Neural cell (in vitro differentiated cells): ENCODE data around the gene VAV2. TPM values are rescaled to one million over a fixed set of nuclear protein-coding genes. Genes with fewer than 3 reads are reported as not detected.

Source experiments
- H2AFZ ChIP-seq: fragments of 200-600, 300-800 bp; sonication (generic), shearing (Covaris generic); 2 replicates; pipeline ENCODE4 v1.6.0; 2014; ENCODE audit warnings: low read depth, mild to moderate bottlenecking, antibody characterized with exemption, low read length, moderate library complexity
- H3F3A ChIP-seq: fragments of 200-600 bp; shearing (Covaris generic); 2 replicates; pipeline ENCODE4 v1.6.1; 2016; ENCODE audit warnings: mild to moderate bottlenecking, moderate library complexity, mixed read lengths, antibody characterized with exemption, low read length; ENCODE audit not compliant: insufficient read depth, poor library complexity, severe bottlenecking
- H3K27ac ChIP-seq: fragments of 200-600, 300-800 bp; sonication (generic), shearing (Covaris generic); 2 replicates; pipeline ENCODE4 v1.5.1; 2014; ENCODE audit warnings: mild to moderate bottlenecking, low read length, moderate library complexity
- H3K27me3 ChIP-seq: fragments of 300-800, 200-600 bp; sonication (generic), shearing (Covaris generic); 2 replicates; pipeline ENCODE4 v1.6.0; 2014; ENCODE audit warnings: mild to moderate bottlenecking, low read depth, low read length, moderate library complexity; ENCODE audit not compliant: insufficient read depth
- H3K36me3 ChIP-seq: fragments of 300-800, 200-600 bp; sonication (generic), shearing (Covaris generic); 2 replicates; pipeline ENCODE4 v1.5.1; 2014; ENCODE audit warnings: mild to moderate bottlenecking, antibody characterized with exemption, low read length, moderate library complexity; ENCODE audit not compliant: insufficient read depth
- H3K4me2 ChIP-seq: fragments of 300-800, 200-600 bp; sonication (generic), shearing (Covaris generic); 2 replicates; pipeline ENCODE4 v1.6.0; 2014; ENCODE audit warnings: mild to moderate bottlenecking, low read length
- H3K4me3 ChIP-seq: fragments of 300-800, 200-600 bp; sonication (generic), shearing (Covaris generic); 2 replicates; pipeline ENCODE4 v1.5.1; 2014; ENCODE audit warnings: mild to moderate bottlenecking, low read length, moderate library complexity
- H3K79me2 ChIP-seq: fragments of 200-600 bp; shearing (Covaris generic); replicated peaks from 2 replicates; pipeline ENCODE4 v1.6.0; 2014; ENCODE audit warnings: mild to moderate bottlenecking, low read length, moderate library complexity; ENCODE audit not compliant: insufficient read depth
- H3K9ac ChIP-seq: fragments of 300-800, 200-600 bp; sonication (generic), shearing (Covaris generic); 2 replicates; pipeline ENCODE4 v1.6.1; 2016; ENCODE audit warnings: mild to moderate bottlenecking, low read length, mixed read lengths
- H3K9me2 ChIP-seq: fragments of 200-600 bp; shearing (Covaris generic); 2 replicates; pipeline ENCODE4 v1.6.1; 2016; ENCODE audit warnings: mild to moderate bottlenecking, low read length, mixed read lengths; ENCODE audit not compliant: insufficient read depth
- H3K9me3 ChIP-seq: fragments of 200-600, 300-800 bp; sonication (generic), shearing (Covaris generic); 2 replicates; pipeline ENCODE4 v1.6.1; 2016; ENCODE audit warnings: mild to moderate bottlenecking, mixed run types, low read length, moderate library complexity, mixed read lengths
- H4K20me1 ChIP-seq: fragments of 200-600 bp; shearing (Covaris generic); 2 replicates; pipeline ENCODE4 v1.6.1; 2016; ENCODE audit warnings: mild to moderate bottlenecking, mixed run types; ENCODE audit not compliant: insufficient read depth
- EP300 ChIP-seq: fragments of 450-650 bp; conservative IDR thresholded peaks from 2 replicates; pipeline ENCODE4 v1.6.1; 2014; ENCODE audit warnings: antibody characterized with exemption, mild to moderate bottlenecking, moderate library complexity; ENCODE audit not compliant: poor library complexity, severe bottlenecking
- EZH2 ChIP-seq: fragments of 200-600, 300-800 bp; shearing (Covaris generic), sonication (generic); IDR thresholded peaks from 2 replicates; pipeline ENCODE4 v1.6.1; 2014; ENCODE audit warnings: antibody characterized with exemption, low read length, borderline replicate concordance, mild to moderate bottlenecking; ENCODE audit not compliant: insufficient read depth, poor library complexity, severe bottlenecking
- MXI1 ChIP-seq: fragments of 450-650 bp; conservative IDR thresholded peaks from 2 replicates; pipeline ENCODE4 v1.6.1; 2014; ENCODE audit warnings: antibody characterized with exemption, mild to moderate bottlenecking; ENCODE audit not compliant: poor library complexity, severe bottlenecking
- POLR2AphosphoS5 ChIP-seq: IDR thresholded peaks from 2 replicates; pipeline ENCODE4 v1.6.1; 2012
- RAD21 ChIP-seq: fragments of 450-650 bp; conservative IDR thresholded peaks from 2 replicates; pipeline ENCODE4 v1.6.1; 2014; ENCODE audit warnings: antibody characterized with exemption, mild to moderate bottlenecking, moderate library complexity
- REST ChIP-seq: IDR thresholded peaks from 2 replicates; pipeline ENCODE4 v1.6.1; 2012; ENCODE audit warnings: borderline replicate concordance
- SMC3 ChIP-seq: fragments of 450-650 bp; conservative IDR thresholded peaks from 2 replicates; pipeline ENCODE4 v1.6.1; 2014; ENCODE audit warnings: antibody characterized with exemption, mild to moderate bottlenecking, moderate library complexity; ENCODE audit not compliant: poor library complexity
- TAF1 ChIP-seq: IDR thresholded peaks from 2 replicates; pipeline ENCODE4 v1.6.1; 2012; ENCODE audit warnings: low read depth
- polyA plus RNA-seq: library from polyadenylated mRNA; depleted of rRNA; stranded (reverse); fragments of >200 nt; gene quantifications from 2 replicates; pipeline ENCODE4 v1.2.3, GENCODE V29; 2014

VAV2 gene
- polyA plus RNA-seq, 1 donor from 2014 or later = 35.2 TPM

- no peaks in the 10 kb centered on the region for H3K36me3 ChIP-seq
- no peak overlapping the region for H2AFZ ChIP-seq
- H3K27me3 ChIP-seq = no peaks in the 10 kb centered on the region
- H3K9ac ChIP-seq = no peak overlapping the region
- H3K79me2 ChIP-seq = no peaks in the 10 kb centered on the region
- H4K20me1 ChIP-seq = no peaks in the 10 kb centered on the region
- TF ChIP-seq REST = no peak
- TF ChIP-seq RAD21 = no peak
- H3F3A ChIP-seq = no peaks in the 10 kb centered on the region
- H3K9me2 ChIP-seq = no peaks in the 10 kb centered on the region
- no peak overlapping the region for H3K4me2 ChIP-seq
- H3K4me3 ChIP-seq = no peak overlapping the region
- no peak overlapping the region for H3K27ac ChIP-seq
- H3K9me3 ChIP-seq = no peaks in the 10 kb centered on the region
These were observed 253.4 kb downstream of the VAV2 start for GRCh38 chr9:133738640-133739225.

GRCh38 chr9:133737774-133738639 lies 254.1 kb downstream of the VAV2 start, which contains the start of gene SARDH:
SARDH (minus strand) TSS chr9:133738352; CDS start chr9:133734173, 4,179 bp downstream.
- H3K9ac ChIP-seq = no peak within 1 kb of the TSS
- H3K4me2 ChIP-seq = no peak within 1 kb of the TSS
- no peak within 1 kb of the TSS for H3K27ac ChIP-seq
- H4K20me1 ChIP-seq = no peaks in the 10 kb centered on the region
- H3K9me3 ChIP-seq = no peaks in the 10 kb centered on the region
- no peak within 1 kb of the TSS for H2AFZ ChIP-seq
- TF ChIP-seq EZH2 = no peak
- TF ChIP-seq SMC3 = no peak
- no peak for TF ChIP-seq RAD21
- TF ChIP-seq MXI1 = no peak
- no peaks in the 10 kb centered on the region for H3K36me3 ChIP-seq
- no peaks in the 10 kb centered on the region for H3K79me2 ChIP-seq
- no peaks in the 10 kb centered on the region for H3K9me2 ChIP-seq
- no peaks in the 10 kb centered on the region for H3F3A ChIP-seq
- no peaks in the 10 kb centered on the region for H3K27me3 ChIP-seq
- no peak within 1 kb of the TSS for H3K4me3 ChIP-seq

GRCh38 chr9:133737071-133737773 lies 254.9 kb downstream of the VAV2 start:
- Histone ChIP-seq H3K4me3 (no peak overlapping the region), H3K27ac (no peak overlapping the region), H4K20me1 (no peaks in the 10 kb centered on the region), H3K27me3 (no peaks in the 10 kb centered on the region), H3K79me2 (no peaks in the 10 kb centered on the region), H3K4me2 (no peak overlapping the region), H3F3A (no peaks in the 10 kb centered on the region), H3K9ac (no peak overlapping the region), H3K36me3 (no peaks in the 10 kb centered on the region), H3K9me2 (no peaks in the 10 kb centered on the region), H2AFZ (no peak overlapping the region), H3K9me3 (no peaks in the 10 kb centered on the region)
- TF ChIP-seq REST (no peak), SMC3 (no peak), EP300 (no peak), POLR2AphosphoS5 (no peak), EZH2 (no peak), TAF1 (no peak), MXI1 (no peak)
